GM21515 (cell line): Measurements from ENCODE around the gene SLC26A5.
"Not testable (repeated sequence)": the region's sequence is repeated elsewhere in the genome, so short reads cannot be mapped to it uniquely, and the experiment has no call there.

Experiments used
- ATAC-seq: cut with Tn5 transposase; IDR thresholded peaks from one replicate; pipeline ENCODE4 v1.9.1; 2021; ENCODE audit not compliant: unreplicated experiment

The SLC26A5 gene

DNA sequence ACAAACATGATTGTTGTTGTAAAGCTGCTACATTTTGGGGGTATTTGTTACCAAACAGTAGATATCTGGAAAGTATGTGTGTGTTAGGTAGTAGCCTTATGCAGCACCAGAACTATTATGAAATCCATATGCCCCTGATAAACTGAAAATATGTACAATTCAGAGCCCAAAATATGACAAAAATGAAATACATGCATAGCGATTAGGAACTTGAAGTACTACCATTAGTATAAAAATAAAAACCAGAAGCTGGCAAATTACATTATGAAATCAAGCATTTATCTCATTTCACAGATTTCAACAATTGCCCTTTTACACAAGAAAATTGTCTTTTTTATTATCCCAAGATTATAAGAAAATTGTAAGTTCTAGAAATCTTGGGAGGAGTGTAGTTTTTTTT is 33.9 kb downstream of the SLC26A5 start:
- no peak for ATAC-seq

DNA sequence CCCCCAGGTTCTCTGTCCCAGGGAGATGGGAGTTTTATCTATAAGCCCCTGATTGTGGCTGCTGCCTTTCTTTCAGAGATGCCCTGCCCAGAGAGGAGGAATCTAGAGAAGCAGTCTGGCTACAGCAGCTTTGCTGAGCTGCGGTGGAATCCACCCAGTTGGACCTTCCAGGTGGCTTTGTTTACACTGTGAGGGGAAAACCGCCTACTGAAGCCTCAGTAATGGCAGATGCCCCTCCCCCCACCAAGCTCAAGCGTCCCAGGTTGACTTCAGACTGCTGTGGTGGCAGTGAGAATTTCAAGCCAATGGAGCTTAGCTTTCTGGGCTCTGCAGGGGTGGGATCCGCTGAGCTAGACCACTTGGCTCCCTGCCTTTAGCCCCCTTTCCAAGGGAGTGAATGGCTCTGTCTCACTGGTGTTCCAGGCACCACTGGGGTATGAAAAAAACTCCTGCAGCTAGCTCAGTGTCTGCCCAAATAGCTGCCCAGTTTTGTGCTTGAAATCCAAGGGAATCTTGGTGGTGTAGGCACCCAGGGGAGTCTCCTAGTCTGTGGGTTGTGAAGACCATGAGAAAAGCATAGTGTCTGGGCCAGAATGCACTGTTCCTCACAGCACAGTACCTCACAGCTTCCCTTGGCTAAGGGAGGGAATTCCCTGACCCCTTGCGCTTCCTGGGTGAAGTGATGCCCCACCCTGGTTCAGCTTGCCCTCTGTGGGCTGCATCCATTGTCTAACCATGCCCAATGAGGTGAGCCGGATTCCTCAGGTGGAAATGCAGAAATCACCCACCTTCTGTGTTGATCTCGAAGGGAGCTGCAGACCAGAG is 40.0 kb downstream of the SLC26A5 start:
- not testable (repeated sequence) for ATAC-seq

DNA sequence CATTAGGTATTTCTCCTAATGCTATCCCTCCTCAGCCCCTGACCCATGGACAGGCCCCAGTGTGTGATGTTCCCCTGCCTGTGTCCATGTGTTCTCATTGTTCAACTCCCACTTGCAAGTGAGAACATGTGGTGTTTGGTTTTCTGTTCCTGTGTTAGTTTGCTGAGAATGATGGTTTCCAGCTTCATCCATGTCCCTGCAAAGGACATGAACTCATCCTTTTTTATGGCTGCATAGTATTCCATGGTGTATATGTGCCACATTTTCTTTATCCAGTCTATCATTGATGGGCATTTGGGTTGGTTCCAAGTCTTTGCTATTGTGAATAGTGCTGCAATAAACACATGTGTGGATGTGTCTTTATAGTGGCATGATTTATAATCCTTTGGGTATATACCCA is 46.3 kb downstream of the SLC26A5 start:
- ATAC-seq: not testable (repeated sequence)

GRCh38 chr7:103398483-103399127 is 47.4 kb downstream of the SLC26A5 start:
- ATAC-seq: no peak

- ATAC-seq: no peak
These were observed 49.5 kb downstream of the SLC26A5 start for GRCh38 chr7:103396471-103396870.

GRCh38 chr7:103395071-103395470 is 50.9 kb downstream of the SLC26A5 start:
- no peak for ATAC-seq

GRCh38 chr7:103394566-103394965 is 51.4 kb downstream of the SLC26A5 start:
- no peak for ATAC-seq

DNA sequence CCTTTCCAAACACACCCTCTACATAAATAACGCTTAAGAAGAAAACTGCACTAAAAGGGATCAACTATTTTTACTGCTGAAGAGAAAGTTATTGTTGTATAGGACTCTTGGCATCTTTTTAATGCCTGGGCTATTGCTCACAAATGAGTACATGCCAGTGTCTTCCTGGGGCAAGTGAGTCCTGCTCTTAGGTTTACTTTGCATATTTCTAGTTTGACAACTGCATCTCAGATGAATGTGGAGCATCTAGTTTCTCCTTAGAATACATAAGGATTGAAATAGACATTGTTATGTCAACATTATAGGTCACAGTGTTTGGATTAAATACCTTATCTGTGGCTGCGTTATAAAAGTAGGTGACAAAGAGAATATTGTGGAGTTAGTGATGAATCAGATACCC is 54.0 kb downstream of the SLC26A5 start:
- ATAC-seq: no peak

DNA sequence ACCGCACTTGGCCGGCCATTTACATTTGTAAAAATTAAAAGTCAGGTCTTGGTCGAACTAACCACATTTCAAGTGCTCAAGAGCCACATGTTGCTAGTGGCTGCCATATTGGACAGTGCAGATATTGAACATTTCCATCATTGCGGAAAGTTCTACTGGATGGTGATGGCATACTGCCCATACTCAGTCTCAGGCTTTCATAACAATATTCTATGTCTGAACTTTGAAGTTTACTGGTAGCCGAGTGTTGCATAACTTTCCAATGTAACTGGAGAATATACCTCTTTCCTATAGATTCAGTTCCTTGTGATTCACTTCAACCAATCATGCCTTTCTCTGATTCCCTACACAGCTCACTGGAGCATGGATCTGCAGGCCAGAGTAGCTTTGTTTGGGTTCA is 54.9 kb downstream of the SLC26A5 start:
- ATAC-seq: no peak

DNA sequence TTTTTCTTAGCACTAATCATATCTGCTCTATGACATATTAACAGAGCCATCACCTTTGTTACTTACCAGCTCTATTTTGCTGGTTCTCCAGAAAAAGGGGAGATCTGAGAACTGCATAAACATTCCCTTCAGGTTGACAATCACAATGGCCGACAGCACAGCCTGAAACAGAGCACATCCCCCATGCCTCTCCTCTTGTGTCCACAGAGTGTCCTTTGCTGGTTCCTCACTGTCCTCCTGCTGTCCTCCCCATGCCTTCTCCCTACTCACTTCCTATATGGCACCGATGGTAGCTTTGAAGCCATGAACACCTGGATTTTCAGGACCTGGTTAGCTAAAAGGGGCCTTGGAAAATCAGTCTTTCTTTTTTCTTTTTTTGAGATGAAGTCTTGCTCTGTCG is 56.7 kb downstream of the SLC26A5 start:
- ATAC-seq: no peak

- no peak for ATAC-seq
These were observed 57.4 kb downstream of the SLC26A5 start for GRCh38 chr7:103388469-103389140.

DNA sequence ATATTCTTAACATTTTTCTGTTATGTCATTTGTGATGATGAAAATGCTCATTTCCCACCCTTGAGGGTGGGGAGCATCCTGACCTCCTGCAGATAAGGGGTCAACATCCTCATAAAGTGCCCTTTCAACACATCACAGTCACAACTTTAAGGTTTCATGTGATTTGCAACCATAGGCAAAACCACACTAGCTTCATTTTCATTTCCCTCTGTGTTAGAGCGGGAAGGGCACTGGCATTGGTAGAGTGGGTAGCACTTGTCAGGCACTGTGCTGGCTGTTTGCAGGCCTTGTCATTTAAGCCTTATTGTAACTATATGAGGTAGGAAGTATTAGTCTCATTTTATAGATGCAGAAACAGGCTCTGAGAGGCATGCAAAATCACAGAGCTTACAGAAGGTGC is 58.8 kb downstream of the SLC26A5 start:
- no peak for ATAC-seq

DNA sequence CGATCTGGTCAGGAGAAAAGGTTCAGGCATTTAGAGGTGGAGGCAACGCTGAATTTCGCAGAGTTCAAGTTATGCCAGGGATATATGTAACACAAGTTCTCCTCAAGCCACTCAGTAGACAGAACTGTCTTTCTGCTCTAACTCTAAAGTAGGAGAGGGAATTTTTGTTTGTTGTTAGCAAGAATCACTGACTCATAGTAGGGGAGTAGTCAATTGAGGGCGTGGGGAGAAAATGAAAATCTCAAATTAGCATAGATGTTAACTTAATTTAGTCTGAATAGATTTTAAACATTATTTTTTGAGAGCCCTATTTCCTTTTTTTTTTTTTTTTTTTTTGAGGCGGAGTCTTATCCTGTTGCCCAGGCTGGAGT is 64.0 kb downstream of the SLC26A5 start:
- ATAC-seq: no peak

GRCh38 chr7:103381280-103382031 is 64.6 kb downstream of the SLC26A5 start:
- ATAC-seq: no peak

- no peak for ATAC-seq
These were observed 65.4 kb downstream of the SLC26A5 start for GRCh38 chr7:103380395-103381191.

GRCh38 chr7:103379270-103379975 is 66.6 kb downstream of the SLC26A5 start:
- no peak for ATAC-seq

- ATAC-seq: no peak
These were observed 72.0 kb downstream of the SLC26A5 start for GRCh38 chr7:103373866-103374643.

GRCh38 chr7:103369432-103369831 is 76.6 kb downstream of the SLC26A5 start:
- ATAC-seq: no peak

DNA sequence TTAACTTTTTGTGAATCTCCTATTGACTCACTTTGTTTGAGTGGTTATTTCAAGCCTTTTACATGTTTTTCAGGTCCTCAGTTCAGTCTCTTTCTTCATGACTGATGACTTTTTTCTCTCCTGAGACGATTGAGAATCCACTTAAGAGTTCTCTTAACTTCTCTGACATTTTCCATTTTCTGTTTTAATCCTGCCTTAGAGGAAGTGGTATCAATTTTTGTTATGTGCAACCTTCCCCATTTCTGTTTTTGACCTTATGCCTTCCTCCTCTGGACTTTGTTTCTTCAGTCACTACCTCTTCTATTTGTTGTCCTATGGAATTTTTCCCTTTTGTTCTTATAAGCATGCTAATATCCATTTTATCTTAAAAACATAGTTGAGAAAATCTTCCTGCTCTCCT is 96.2 kb downstream of the SLC26A5 start:
- no peak for ATAC-seq
